ENCODE data around the gene HMCES.
"Not testable (repeated sequence)": the region's sequence is repeated elsewhere in the genome, so short reads cannot be mapped to it uniquely, and the experiment has no call there.

The HMCES gene

DNA sequence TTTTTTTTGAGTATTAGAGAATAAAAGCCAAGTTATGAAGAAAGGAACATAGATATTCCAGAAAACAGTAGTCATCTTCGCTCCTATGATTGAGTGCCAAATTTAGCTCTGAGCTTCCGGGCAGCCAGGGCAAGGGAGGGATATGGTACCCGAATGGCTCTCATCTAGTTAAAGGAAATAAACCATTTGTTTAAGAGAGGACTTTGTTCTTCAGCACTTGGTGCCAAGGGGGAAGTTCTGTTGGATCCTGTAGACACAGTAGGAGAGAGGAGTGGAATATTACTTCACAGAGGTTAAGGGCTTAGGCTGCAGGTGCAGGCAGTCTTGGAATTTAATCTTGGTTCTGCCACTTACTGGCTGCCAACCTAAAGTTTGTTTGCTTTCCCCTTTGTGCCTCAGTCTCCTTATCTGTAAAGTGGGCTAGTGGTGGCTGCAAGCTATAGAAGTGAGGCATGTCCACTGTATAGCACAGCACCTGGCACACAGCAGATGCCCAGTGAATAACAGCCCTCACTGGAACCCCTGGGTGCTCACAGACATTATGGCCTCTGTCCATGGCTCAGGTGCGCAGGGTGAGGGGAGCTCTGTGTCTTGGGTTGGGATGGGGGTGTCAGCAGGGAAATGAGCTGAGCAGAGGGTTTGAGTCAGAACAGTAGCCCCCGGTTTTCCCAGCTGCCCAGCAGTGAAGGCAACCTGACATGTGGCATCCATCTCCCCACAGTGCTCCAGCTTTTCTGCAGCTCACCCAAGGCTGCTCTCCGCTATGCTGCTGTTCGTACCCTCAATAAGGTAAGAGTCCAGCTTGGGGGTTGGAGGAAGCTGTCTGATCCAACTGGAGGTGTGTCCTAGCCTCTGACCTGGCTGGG, 18.8 kb upstream of the HMCES start:
- no peak for DNase-seq

DNA sequence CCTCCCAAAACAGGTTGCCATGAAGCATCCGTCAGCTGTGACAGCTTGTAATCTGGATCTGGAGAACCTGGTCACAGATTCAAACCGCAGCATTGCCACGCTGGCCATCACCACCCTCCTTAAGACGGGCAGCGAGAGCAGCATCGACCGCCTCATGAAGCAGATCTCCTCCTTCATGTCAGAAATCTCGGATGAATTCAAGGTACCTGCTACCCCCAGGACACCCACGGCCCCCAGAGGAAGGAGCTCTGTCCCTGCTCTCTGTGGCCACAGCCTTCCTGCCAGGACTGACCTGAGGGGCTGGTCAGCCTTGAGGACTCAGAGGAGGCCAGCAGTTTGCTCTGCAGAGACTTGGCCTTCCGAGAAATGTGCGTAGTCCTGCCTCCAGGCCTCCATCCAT, 18.1 kb upstream of the HMCES start:
- no peak for DNase-seq

DNA sequence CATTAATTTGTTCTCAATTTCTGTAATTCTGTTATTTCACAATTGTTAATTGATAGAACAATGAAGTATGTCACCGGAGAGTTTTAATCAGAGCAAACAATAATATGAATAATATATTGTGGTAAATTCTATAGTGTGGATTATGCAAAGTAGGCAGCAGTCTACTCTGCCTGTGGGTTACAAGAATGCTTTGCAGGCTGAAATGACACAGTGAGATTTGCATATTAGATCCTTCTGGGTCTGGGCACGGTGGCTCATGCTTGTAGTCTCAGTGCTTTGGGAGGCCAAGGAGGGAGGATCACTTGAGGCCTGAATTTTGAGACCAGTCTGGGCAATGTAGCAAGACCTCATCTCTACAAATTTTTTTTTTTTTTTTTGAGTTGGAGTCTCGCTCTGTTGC, 16.8 kb upstream of the HMCES start:
- no peak for DNase-seq

DNA sequence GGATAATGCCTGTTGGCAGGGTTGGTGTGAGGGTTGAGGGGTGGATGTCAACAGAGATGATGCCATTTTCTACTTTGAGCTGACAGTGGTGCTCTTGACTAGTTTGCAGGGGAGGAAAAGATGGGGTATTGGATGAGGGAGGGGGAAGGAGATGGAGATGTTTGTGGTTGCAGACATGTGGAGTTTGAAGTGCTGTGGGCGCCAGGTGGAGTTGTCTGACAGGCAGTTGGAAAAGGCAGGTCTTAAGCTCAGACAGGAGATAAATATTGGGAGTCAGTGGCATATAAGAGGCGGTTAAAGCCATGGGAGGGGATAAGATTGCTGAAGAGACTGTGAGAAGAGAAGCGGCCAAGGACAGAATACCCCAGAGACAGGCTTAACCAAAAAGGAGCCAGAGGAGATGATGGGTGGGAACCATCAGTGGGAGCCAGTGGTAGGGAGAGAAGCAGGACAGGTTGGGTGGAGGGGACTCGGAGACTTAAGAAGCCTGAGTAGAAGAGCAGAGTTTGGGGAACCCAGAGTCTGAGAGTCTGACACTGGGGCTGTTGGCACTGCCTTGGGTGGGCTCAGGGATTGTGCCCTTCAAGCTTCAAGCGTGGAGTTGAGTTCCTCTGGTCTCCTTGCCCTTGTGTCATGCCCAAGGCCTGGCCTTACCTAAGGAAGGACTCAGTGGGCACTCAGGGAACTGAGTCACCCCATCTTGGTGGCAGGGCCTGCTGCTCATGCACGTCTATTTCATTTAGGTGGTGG, 15.3 kb upstream of the HMCES start:
- no peak for DNase-seq

DNA sequence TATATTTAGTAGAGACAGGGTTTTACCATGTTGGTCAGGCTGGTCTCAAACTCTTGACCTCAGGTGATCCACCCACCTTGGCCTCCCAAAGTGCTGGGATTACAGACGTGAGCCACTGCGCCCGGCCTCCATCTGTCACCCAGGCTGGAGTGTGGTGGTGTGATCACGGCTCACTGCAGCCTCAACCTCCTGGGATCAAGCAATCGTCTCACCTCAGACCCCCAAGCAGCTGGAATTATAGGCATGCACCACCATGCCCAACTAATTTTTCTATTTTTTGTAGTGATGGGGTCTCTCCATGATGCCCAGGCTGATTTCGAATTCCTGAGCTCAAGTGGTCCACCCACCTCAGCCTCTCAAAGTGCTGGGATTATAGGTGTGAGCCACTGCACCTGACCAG, 13.7 kb upstream of the HMCES start:
- DNase-seq = not testable (repeated sequence)

DNA sequence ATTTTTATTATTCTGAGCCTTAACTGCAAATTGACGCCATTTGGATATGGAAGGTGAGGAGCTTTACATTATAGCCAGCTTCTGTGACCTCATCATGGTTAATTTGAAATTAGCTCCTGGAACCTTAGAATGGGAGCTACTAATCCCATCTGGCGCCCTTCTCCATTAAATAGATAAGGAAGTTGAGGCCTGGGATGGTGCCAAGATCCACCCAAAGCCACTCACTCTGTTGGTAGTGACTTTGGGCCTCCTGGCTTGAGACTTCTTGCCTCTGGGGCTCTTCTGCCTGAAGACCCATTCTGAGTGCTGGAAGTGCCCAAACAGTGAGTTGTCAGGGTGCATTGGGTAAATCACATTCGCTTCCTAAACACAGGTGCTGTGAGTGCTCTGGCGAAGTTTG, 12.0 kb upstream of the HMCES start:
- DNase-seq = no peak

DNA sequence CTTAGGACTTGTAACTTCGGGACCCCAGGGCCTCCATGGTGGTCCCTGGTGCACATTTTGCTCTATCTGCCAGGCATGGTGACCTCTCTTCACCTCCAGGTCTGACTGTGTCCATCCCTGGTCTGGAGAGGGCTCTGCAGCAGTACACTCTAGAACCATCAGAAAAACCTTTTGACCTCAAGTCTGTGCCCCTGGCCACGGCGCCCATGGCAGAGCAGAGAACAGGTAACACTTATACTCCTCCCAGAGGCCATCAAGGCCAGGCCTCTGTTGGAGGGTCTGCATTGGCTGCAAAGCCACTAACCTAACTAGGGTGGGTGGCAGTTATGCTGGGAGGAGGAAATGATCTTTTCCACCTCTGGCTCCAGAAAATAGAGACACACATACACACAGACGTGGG, 10.3 kb upstream of the HMCES start:
- no peak for DNase-seq

DNA sequence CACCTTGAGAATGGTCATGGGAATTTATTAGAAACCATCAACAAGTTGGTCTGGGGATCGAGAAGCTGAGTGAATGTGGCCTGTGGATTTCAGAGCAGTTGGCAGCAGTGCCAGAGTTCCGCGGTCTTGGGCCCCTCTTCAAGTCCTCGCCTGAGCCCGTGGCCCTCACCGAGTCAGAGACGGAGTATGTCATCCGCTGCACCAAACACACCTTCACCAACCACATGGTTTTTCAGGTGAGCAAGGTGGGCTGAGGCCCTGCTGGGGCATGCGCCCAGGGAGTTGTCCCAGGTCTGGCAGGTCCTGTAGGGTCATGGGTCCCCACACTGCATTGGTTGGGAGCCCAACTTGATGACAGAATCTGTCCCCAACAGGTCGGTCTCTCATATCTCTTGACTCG, 7.0 kb upstream of the HMCES start:
- no peak for DNase-seq

DNA sequence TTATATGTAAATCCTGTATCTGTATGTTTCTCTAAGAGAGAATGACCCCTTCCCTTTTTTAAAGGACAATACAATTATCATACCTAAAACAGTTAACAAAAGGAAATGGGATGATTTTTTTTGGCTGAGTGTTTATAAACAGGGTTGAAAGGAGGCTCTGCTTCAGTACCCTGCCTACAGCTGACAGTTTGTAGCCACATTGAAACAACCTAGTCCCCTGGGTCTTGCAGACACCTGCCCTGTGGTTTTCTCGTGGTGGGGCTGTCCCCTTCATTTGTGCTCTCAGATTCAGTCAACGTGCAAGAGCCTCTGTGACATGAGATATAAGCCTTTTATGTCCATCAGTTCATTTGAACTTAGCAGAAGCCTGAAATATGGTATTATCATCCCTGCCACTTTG, 2.3 kb upstream of the HMCES start:
- DNase-seq = no peak

DNA sequence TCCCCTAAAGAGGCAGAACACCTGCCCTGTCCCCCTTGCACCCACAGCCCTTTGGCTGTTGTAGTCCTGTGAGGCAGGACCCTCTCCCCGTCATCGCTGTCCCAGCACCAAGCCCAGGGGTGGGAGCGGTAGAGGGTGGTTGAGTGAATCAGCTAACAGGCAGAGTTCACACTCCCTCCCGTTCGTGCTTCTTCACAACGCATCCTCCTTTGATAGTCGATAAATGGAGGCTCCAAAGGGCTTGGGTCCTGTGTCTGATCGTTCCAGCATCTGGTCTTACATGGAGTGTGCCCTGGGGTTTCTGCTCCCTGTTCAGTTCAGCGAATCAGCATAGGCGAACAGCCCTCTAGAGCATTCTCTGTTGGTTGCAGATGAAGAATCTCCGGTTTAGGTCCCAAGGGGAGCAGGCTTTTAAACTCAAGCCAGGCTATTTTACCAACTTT, 820 bp upstream of the HMCES start:
- DNase-seq = no peak

DNA sequence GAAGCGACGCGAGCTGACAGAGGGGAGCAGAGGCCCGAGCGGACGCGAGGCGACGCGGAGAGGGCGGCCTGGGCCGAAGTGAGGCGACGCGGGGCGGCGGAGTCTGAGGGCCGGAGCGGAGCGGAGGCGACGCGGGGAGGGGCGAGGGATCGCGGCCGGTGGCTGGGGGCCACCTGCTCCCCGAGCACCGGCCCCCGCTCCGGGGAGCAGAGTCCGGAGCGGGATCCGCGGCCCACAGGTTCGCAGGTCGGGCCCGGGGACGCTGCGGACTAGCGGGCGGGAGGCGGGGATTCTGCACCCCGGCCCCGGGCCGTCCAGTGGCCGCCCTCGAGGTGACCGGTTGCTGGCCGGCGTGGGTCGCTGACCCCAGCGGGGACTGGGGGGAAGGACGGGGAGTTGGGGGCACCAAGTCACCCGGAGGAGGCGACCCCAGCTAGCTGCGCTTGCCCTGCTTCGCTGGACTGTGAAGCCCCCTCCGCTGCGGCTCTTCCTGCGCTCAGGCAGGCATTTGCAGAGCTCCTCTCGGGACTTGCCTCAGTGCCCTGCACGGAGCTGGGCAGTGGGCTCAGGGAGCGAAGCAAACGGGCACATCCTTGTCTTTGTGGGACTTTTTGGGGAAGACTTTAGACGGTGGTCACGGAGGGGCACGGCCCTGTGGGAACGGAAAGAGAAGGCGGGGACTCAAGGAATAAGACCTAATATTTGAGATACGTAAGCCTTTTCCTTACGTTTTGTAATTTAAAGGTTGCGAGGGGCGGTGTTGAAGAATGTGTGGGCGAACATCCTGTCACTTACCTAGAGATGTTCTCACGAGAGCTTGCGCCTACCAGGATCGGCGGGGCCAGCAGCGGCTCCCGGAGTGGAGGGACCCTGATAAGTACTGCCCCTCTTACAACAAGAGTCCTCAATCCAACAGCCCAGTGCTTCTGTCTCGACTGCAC, 566 bp downstream of the HMCES start:
- no peak for DNase-seq

DNA sequence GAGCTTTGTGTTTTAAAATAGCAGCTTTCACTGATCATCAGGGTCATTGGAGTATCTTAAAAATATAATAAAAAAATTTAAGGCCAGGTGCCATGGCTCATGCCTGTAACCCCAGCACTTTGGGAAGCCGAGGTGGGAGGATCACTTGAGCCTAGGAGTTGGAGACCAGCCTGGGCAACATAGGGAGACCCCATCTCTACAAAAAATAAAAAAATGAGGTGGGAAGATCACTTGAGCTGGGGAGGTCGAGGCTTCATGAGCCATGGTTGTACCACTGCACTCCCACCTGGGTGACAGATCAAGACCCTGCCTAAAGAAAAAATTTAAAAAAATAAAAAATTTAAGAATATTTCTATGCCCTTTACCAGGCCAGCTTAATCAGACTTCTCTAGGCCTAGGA, 1.5 kb downstream of the HMCES start:
- no peak for DNase-seq

DNA sequence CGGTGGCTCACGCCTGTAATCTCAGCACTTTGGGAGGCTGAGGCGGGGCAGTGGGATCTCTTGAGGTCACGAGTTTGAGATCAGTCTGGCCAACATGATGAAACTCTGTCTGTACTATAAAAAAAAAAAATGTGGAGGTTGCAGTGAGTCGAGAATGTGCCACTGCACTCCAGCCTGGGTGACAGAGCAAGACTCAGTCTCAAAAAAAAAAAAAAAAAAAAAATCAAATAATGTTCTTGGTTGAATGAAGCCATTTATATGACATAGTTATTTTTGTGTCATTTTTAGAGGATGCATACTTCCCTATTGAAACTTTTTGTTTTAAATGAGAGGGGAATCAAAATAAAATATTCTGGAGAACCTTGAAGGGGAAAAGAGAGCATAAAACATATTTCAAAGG, 3.1 kb downstream of the HMCES start:
- DNase-seq = no peak

DNA sequence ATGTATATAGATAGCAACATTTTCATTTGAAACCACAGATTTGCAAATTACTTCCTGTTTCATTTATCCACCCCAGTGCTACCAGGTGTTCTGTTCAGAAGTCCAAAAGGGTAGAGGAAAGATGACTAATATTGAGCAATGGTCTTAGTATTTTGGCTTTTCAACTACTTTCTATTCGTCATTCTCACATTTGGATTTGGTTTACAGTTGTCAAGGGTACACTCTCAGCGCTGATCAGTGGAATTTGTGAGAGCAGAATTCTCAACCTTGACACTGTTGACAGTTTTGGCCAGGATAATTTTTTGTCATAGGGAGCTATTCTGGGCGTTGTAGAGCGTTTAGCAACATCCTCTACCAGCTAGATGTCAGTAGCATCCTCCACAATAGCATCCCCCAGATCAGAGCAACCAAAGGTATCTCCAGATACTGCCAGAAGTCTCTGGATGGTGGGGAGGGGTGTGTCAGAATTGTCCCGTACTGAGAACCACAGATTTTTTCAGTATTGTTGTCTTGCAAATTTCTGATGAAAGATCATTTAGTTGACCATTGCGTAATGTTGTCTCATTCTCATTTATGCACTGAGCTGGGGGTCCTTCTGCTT, 4.2 kb downstream of the HMCES start:
- no peak for DNase-seq

DNA sequence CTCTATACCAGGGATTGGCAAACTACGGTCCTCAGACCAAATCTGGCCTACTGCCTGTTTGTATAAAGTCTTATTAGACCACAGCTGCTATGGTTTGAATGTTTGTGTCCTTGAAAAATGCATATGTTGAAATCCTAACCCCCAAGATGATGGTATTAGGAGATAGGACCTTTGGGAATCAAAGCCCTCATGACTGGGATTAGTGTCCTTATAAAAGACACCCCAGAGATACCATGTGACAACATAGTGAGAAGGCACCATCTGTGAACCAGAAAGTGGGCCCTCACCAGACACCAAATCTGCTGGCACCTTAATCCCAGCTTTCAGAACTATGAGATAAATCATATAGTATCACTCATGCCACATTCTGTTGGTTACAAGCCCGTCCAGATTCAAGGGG, 7.4 kb downstream of the HMCES start:
- DNase-seq = no peak

DNA sequence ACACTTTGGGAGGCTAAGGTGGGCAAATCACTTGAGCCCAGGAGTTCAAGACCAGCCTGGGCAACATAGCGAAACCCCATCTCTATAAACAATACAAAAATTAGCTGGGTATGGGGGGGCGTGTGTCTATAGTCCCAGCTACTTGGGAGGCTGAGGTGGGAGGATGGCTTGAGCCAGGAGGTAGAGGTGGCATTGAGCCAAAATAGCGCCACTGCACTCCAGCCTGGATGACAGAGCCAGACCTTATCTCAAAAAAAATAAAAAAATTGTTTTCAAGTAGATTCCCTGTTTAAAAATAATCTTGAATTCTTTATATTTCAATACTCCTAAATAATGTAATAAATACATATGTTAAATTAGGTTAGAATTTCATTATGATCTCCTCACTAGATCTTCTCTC, 9.8 kb downstream of the HMCES start:
- no peak for DNase-seq

DNA sequence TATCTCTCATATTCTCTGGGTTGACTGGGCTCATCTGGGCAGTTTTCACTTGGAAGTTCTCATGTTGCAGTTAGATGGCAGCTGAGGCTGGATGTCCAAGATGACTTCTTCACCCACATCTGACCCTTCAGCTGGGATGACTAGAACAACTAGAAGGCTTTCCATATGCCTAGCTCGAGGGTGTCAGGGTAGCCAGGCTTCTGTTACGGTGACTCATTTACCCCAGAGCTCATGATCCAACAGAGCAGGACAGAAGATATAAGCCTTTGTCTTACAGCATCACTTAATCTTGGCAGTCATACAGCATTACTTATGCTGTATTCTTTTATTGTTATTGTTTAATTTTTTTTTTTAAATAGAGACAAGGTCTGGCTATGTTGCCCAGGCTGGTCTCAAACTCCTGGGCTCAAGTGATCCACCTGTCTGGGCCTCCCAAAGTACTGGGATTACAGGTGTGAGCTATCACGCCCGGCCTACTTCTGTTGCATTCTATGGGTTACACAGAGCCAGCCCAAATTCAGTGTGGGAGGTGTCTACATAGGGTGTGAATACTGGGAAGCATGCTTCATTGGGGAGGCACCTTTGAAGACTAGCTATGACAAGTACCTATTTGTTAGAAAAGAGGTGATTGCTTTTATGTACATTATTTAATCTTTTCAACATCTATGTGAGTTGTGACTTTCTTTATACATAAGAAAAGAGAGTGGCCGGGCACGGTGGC, 10.7 kb downstream of the HMCES start:
- DNase-seq = no peak

DNA sequence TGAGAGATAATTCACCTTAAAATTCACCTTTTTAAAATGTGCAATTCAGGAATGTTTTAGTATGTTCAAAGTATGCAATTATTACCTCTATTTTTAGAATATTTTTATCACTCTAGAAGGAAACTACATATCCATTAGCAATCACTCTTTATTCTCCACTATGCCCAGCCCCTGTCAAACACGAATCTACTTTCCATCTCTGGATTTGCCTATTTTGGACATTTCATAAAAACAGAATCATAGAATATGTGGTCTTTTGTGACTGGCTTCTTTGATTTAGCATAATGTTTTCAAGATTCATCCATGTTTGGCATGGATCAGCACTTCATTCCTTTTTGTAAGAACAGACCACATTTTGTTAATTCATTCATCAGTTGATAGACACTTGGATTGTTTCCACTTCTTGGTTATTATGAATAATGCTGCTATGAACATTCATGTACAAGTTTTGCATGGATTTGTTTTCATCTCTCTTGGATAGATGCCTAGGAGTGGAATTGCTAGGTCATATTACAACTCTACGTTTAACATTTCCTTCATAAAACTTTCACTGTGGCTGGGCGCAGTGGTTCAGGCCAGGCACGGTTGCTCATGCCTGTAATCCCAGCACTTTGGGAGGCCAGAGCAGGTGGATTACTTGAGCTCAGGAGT, 12.7 kb downstream of the HMCES start:
- DNase-seq = no peak

DNA sequence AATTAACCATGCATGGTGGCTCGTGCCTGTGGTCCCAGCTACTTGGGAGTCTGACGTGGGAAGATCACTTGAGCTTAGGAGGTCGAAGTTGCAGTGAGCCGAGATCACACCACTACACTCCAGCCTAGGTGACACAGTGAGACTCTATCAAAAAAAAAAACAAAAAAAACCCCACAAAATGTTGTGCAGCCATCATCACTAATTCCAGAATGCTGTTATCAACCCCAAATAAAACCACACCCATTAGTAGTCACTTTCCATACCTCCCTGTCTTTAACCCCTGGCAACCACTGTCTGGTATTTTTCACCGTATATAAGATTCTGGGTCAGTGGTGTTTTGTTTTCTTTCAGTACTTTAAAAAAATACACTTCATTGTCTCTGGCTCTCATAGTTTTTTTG, 16.6 kb downstream of the HMCES start:
- DNase-seq = no peak

DNA sequence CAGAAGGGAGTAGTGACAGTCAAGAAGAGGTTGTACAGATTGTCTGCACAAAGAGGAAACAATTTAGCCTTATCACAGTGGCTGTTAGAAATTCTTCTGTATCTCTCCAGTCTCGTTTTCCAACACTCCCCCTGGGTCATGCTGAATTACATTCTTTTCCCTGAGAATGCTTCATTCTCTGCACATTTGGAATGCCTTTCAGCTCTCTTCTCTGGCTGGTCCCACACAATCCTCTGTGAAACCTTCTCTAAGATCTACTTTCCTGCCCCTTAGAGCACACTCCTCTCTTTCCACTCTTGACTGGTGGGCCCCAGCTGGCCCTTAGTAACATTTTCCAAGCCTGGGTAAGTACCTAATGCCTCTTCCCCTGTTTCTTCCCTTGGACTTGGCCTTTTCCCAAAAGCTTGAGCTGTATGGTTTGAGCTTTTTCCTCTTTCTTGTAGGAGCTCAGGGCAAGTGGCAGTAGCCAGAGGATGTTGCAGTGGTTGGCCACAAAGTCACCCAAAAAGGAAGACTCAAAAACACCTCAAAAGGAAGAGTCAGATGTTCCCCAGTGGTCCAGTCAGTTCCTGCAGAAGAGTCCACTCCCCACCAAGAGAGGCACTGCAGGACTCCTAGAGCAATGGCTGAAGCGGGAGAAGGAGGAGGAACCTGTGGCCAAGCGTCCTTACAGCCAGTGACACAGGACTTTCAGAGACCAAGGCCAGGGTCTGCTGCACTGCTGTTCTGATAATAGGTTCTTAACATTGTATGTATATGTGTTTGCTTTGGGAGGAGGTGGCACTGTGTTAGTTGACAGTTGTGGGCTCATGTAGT, 25.7 kb downstream of the HMCES start:
- DNase-seq = no peak

DNA sequence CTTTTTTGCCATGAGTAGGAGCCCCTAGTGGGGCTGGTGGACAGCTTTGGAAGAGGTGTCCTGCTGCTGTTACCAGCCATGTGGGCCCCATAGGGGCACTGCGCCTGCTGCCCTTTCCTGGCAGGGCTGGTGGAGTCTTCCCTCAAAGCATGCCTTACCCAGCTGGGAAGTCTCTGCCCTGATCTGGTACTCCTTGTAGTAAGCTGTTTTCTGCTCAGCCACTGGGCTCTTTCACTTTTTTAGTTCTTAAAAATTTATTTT, 26.2 kb downstream of the HMCES start:
- DNase-seq = no peak
